Measurements from ENCODE around the gene PSME3IP1. TPM values are rescaled to one million over a fixed set of nuclear protein-coding genes. Genes with fewer than 3 reads are reported as not detected.

PSME3IP1 gene
- polyA plus RNA-seq, 3 donors = 75.4 to 133 (median 78.6) TPM

GRCh38 chr16:57149391-57149790, 36.4 kb downstream of the PSME3IP1 start:
- Histone ChIP-seq H3K36me3 (replicated peaks in 1 of 2; ENCODE audit: control insufficient read depth in 1 of 2, insufficient read depth in 2 of 2, low read length in 2 of 2) (peaks cover 40 to 87% of the 10 kb centered on the region in 2 donors), H3K4me3 (replicated peaks in 1 of 3; ENCODE audit: low read depth in 2 of 3, low read length in 3 of 3) (no peak overlapping the region), H3K27ac (ENCODE audit: low read depth in 1 of 2, low read length in 2 of 2) (no peak overlapping the region), H3K4me1 (ENCODE audit: control insufficient read depth in 1 of 2, insufficient read depth in 2 of 2, low read length in 2 of 2) (peaks cover 10 to 15% of the 10 kb centered on the region in 2 donors), H3K9ac (ENCODE audit: insufficient read depth, low read length, poor library complexity, severe bottlenecking) (no peak overlapping the region), H2AFZ (ENCODE audit: insufficient read depth, low read depth, low read length, poor library complexity, severe bottlenecking) (no peak overlapping the region), H3K79me2 (ENCODE audit: insufficient read depth, low read length) (no peaks in the 10 kb centered on the region), H3K4me2 (replicated peaks; ENCODE audit: extremely low read depth, low read length, poor library complexity, severe bottlenecking) (no peak overlapping the region), H4K20me1 (ENCODE audit: insufficient read depth, low read length) (peaks cover 11% of the 10 kb centered on the region), H3K27me3 (ENCODE audit: control insufficient read depth in 2 of 2, insufficient read depth in 2 of 2, low read length in 2 of 2) (no peaks in the 10 kb centered on the region), H3K9me3 (replicated peaks in 1 of 2; ENCODE audit: control insufficient read depth in 1 of 2, insufficient read depth in 1 of 2, low read length in 2 of 2) (no peaks in the 10 kb centered on the region)
- DNase-seq = no peak
- H3K27ac Mint-ChIP-seq = peak overlapping the region in 2 of 7 donors; percentile 30 to 48
- WGBS (ENCODE audit: insufficient coverage) = 95% methylated on average over 10 of the region's 10 CpGs
- intact Hi-C loops (cut with micrococcal nuclease) = no loop called here
- H3K4me1 Mint-ChIP-seq = peaks cover 40% of the 10 kb centered on the region
- H3K4me3 Mint-ChIP-seq = no peak overlapping the region
- TF ChIP-seq CTCF (IDR thresholded peaks at IDR 0.05) = no peak
- H3K27me3 Mint-ChIP-seq (ENCODE audit: low read depth in 3 of 3) = peaks cover 0 to 2% (median 0%) of the 10 kb centered on the region in 3 donors
- no peaks in the 10 kb centered on the region for H3K9me3 Mint-ChIP-seq
- H3K36me3 Mint-ChIP-seq = peaks cover 57 to 73% of the 10 kb centered on the region in 2 donors

GRCh38 chr16:57148481-57148880, 37.4 kb downstream of the PSME3IP1 start:
- WGBS (ENCODE audit: insufficient coverage) = 96% methylated on average over 6 of the region's 6 CpGs
- Mint-ChIP-seq H3K27ac (peak overlapping the region in 2 of 7 donors; percentile 21 to 63), H3K9me3 (no peaks in the 10 kb centered on the region), H3K27me3 (ENCODE audit: low read depth in 3 of 3) (peaks cover 0 to 2% (median 0%) of the 10 kb centered on the region in 3 donors), H3K36me3 (peaks cover 48 to 72% of the 10 kb centered on the region in 2 donors), H3K4me1 (peaks cover 40% of the 10 kb centered on the region), H3K4me3 (no peak overlapping the region)
- no peak for DNase-seq
- Histone ChIP-seq H2AFZ (ENCODE audit: insufficient read depth, low read depth, low read length, poor library complexity, severe bottlenecking) (no peak overlapping the region), H3K4me2 (replicated peaks; ENCODE audit: extremely low read depth, low read length, poor library complexity, severe bottlenecking) (no peak overlapping the region), H3K27ac (ENCODE audit: low read depth in 1 of 2, low read length in 2 of 2) (no peak overlapping the region), H3K4me3 (replicated peaks in 1 of 3; ENCODE audit: low read depth in 2 of 3, low read length in 3 of 3) (no peak overlapping the region), H3K36me3 (replicated peaks in 1 of 2; ENCODE audit: control insufficient read depth in 1 of 2, insufficient read depth in 2 of 2, low read length in 2 of 2) (peaks cover 30 to 87% of the 10 kb centered on the region in 2 donors), H3K79me2 (ENCODE audit: insufficient read depth, low read length) (no peaks in the 10 kb centered on the region), H4K20me1 (ENCODE audit: insufficient read depth, low read length) (peaks cover 11% of the 10 kb centered on the region), H3K4me1 (ENCODE audit: control insufficient read depth in 1 of 2, insufficient read depth in 2 of 2, low read length in 2 of 2) (peaks cover 10 to 15% of the 10 kb centered on the region in 2 donors), H3K9ac (ENCODE audit: insufficient read depth, low read length, poor library complexity, severe bottlenecking) (no peak overlapping the region), H3K27me3 (ENCODE audit: control insufficient read depth in 2 of 2, insufficient read depth in 2 of 2, low read length in 2 of 2) (no peaks in the 10 kb centered on the region), H3K9me3 (replicated peaks in 1 of 2; ENCODE audit: control insufficient read depth in 1 of 2, insufficient read depth in 1 of 2, low read length in 2 of 2) (no peaks in the 10 kb centered on the region)
- intact Hi-C loops (cut with micrococcal nuclease) = no loop called here
- TF ChIP-seq CTCF (IDR thresholded peaks at IDR 0.05) = no peak

Measured in CD14-positive monocyte (primary cell).